Central memory CD4-positive, alpha-beta T cell (primary cell): Measurements from ENCODE around the gene MNAT1.
"Not testable (repeated sequence)": the region's sequence is repeated elsewhere in the genome, so short reads cannot be mapped to it uniquely, and the experiment has no call there.

ENCODE experiments used
- DNase-seq: peaks from one replicate; pipeline ENCODE4 v3.0.0; 2022
- total RNA-seq, 3 experiments: gene quantifications; one replicate each; lab custom pipeline; 2026; lab: John Stamatoyannopoulos, UW

MNAT1 gene
- total RNA-seq: 9.4 to 24.2 (median 13.9) reads per million in 3 experiments

GRCh38 chr14:60734465-60735242 is at the start of gene MNAT1:
Gene MNAT1 (plus strand): TSS chr14:60734761. CDS start chr14:60734863, 102 bp downstream.
- DNase-seq: peak; percentile 66

- no peak for DNase-seq
Measured at GRCh38 chr14:60686865-60687264, 47.7 kb upstream of the MNAT1 start.

DNA sequence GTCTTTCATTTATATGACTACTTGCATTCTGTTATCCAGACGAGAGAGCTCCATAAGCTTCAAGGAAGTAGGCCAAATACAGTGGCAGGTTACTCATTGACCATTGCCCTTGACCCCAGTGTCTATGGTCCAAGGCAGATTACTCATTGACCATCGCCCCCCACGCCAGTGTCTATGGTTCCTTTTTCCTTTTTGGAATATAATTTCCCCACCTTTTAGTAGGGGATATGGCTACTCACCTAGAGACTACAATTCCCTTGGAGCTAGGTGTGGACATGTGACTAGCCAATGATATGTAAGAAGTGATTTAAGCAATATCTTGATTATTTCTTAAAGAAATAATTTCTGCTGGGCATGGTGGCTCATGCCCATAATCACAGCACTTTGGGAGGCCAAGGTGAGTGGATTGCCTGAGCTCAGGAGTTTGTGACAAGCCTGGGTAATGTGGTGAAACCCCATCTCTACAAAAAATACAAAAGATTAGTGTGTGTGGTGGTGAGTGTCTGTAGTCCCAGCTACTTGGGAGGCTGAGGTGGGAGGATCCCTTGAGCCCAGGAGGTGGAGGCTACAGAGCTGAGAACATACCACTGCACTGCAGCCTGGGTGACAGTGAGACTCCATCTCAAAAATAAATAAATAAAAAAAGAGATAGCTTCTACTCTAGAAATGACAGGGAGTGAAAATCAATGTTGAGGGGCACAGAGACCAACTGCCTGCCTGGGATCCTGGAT is 43.0 kb upstream of the MNAT1 start:
- DNase-seq: no peak

DNA sequence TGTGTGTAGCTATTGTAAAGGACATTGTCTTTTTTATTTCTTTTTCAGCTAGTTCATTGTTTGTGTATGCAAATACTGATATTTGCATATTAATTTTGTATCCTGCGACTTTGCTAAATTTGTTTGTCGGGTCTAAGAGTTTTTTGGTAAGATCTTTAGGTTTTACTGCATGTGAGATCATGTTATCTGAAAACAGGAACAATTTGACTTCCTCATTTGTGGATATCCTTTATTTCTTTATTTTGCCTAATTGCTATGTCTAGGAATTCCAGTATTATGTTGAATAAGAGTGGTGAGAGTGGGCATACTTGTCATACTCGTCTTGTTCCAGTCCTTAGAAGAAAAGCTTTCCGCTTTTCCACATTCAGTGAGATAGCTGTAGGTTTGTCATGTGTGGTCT is 39.2 kb upstream of the MNAT1 start:
- no peak for DNase-seq

DNA sequence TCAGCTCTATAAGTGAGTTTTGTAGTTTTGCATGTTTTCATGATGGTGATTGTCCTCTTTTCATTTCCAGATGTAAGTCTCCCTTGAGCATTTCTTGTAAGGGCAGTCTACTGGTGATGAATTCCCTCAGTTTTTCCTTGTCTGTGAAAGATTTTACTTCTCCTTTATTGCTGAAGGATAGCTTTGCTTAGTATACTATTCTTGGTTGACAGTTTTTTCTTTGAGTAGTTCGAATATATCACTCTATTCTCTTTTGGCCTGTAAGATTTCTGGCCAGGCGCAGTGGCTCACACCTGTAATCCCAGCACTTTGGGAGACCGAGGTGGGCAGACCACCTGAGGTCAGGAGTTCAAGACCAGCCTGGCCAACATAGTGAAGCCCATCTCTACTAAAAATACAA is 34.0 kb upstream of the MNAT1 start:
- DNase-seq: no peak

DNA sequence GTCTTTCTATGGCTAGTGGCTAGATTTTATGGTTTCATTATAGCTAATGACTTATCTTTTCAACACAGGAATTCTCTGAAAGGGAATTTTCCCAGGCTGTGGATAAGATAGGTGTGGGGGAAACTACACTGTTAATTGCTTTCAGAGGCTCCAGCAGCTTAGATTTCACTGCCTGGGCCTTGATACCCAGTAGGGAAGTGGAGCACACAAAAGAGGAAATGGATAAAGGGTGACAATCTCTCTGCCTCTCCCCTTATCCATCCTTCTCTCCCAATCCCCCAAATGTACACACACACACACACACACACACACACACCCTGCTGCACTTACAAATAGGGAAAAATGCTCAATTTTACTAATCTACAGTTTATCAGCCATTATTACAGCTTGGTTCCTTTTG is 29.5 kb upstream of the MNAT1 start:
- DNase-seq: no peak

DNA sequence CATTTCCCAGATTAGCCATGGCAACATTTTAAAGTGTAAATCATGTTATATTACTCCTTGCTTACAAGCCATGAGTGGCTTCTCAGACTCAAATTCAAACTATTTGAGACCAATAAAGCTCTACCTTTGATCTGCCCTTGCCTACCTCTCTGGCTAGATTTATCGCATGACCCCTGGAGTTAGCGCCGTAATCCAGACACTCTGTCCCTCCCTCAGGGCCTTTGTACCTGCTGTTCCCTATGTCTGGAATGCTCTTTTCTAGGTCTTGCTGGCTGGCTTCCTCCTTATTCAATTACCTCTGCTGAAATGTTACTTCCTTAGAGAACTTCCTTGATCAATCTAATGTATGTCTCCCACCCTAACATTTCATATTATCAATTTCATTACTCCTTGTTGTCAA is 26.7 kb upstream of the MNAT1 start:
- DNase-seq: no peak

GRCh38 chr14:60710494-60710893 is 24.1 kb upstream of the MNAT1 start:
- no peak for DNase-seq

DNA sequence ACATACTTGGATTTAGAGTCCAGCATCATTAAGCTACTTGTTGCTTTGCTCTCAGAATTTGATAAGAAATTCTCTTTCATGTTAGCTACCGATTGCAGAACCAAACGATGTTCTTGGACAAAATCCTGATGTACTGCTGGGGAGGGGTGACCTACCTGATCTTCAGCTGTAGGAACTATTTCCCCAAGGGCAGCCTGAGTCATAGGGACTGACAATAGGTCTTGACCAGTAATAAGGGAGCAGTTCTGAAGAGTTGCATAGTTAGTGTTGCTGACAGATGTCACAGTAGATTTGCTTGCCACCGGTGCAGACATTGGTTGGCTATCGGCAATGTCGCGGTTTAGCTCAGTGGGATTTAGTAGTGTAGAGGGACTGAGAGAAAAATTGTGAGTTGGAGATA is 21.0 kb upstream of the MNAT1 start:
- DNase-seq: no peak

- DNase-seq: no peak
Measured at GRCh38 chr14:60720391-60720790, 14.2 kb upstream of the MNAT1 start.

DNA sequence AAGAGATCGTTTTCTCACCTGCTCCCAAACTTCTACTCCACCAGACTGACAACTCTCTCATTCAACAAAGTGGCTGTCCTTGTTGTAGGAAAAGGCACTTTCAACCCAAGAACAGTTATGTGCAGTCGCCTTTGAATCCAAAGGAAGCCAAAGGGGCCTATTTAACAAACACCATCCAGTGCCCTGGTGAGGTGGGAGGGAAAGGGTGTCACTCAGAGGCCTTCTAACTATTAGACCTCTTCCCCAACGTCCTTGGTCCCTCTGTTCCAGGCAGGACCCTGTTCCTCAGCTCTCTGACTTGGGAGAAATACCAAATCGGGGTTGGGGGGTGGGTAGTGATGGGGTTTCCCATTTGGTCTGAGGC is 13.6 kb upstream of the MNAT1 start:
- no peak for DNase-seq

DNA sequence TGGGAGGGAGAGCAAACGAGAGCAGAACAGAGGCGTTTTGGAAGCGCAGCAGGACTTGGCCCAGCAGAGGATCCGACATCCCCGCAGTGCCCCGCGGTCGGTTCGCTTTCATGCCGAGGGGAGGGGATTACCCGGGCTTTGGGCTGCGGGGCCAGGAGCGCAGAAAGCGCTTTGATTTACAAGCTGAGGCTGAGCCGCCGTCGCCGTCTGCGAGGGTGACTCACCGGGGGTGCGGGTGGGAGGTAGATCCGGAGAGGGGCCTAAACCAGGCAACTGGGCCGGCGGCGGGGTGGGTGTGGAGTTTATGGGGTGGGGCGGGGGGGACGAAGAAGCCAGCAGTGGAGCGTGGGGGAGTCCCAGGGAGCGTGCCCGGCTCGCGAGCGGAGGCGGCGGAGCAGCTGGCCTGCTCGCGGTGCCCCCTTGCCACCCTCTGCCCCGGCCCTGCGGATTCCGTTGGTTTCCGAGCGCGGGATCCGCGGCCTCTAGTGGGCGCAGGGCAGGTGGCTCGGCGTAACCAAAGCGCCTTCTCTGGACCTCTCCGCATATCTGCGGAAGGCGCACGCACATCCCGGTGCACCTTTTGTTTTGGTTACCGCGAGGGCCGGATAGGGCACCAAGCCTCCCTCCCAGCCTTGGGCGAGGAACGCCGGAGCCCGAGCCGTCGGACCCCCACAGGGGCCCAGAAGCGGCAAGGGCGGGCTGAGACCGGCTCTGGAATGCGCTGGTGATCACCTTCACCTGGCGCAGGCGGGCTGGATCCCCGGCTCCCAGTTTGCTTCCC is 13.0 kb upstream of the MNAT1 start:
- DNase-seq: peak; percentile 22

DNA sequence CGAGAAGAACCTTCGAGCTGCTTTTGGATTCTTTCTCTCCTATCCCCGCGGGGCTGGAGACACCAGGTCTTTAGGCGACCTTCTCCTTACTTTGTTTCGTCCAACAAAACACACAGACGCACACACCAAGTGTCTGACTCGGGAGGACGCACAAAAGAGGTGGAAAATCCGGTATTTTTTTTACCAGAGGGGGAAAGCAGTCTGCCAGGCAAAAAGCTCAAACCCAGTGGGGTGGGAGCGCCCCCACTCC is 12.5 kb upstream of the MNAT1 start:
- DNase-seq: no peak

DNA sequence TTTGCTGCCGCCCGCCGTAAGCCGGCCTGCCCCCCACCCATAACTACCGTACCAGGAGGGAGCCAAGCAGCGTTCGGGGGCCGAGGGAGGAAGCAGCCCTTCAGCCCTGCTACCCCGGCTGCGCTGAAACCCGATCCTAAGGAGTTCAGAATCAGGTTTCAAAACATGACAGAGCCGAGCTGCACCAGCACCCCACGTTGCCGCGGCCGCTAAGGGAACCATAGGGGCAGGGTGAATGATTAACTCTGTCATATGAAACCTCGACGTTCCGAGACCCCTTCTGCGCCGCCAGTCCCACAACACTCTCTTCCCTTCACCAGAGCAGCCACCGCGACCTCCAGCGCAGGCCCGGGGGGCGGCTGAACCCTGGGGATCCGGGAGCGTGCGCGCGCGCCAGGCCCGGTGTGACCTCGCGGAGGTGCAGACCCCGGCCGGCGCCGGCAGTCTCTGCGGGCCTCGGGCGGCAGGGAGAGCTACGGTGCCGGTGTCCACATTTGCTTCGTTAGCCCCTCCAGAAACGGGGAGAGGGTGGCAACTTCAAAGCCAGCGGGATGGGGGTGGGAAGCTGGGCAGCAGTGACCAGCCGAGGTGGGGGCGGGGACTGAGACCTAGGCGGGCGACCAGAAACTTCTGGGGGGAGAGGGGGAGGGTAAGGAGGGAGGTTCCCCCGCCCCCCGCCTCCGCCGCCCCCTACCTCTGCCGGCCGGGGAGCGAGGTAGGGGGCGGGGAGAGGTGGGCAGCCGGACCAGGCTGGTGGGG is 12.0 kb upstream of the MNAT1 start:
- DNase-seq: peak; percentile 2

DNA sequence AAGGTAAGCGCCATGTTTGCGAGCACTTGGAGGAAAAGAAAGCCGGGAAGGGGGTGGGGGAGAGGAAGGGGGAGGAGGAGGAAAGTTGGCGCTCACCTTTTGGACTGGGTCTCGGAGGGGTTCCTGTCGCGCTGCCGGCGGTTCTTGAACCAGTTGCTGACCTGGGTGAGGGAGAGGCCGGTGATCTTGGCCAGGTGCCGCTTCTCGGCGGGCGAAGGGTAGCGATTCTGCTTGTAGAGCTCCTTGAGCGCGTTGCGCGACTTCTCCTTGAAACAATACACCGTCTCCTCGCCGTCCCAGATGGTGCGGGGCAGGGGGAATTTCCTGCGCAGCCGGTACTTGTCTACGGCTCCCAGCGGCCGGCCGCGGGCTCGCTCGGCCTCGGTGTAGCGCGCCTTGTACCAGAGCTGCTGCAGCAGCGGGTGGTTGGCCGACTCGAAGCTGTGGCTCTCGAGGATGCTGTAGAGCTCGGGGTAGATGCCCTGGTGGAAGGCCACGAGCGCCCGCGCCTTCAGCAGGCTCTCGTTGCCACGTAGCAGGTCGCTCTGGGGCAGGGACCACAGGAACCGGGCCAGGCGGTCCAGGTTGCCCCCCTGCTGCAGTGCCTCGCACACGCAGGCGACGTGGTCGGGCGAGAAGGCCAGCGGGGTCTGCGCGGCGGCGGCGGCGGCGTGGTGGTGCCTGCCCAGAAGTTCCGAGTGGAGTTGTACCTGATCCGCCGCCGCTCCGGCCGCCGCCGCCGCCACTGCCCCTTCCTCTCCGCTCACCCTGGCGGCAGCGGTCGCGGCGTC is 11.2 kb upstream of the MNAT1 start:
- DNase-seq: peak; percentile 13

DNA sequence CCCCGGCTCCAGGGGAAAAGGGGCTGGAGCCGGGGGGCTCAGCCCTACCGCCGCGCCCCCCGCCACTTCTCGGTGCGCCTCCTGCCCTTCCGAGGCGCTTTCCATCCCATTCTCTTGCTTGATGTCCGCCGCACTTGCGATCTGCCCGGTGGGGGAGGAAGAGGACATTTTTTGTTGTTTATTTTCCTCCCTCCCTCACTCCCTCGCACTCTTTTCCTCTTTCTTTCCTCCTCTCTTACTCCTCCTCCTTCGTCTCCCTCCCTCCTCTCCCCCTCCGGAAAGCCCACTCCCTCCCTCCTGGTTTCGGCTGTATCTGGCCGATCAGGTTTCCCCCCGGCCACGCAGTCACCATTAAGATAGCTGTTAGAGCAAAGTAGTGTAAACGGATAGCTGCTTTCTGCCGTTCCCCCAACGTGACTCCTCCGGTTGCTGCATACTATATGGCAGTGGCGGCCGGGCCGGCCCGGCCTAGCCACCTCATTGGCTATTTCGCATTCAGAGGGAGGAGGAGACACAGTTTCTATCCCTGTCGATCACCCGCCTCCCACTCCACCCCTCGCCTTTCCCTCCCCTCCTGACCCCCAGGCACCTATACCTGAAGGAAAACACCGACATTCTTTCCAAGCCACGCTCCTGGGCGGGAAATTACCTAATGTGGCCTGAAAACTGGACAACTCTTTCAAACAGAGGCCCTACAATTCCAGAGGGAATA is 10.5 kb upstream of the MNAT1 start, which contains the start of gene SIX4:
SIX4 (minus strand) TSS at position 445 of the 712 bp plus-strand sequence; CDS start at position 168, 277 bp downstream.
- DNase-seq: no peak

DNA sequence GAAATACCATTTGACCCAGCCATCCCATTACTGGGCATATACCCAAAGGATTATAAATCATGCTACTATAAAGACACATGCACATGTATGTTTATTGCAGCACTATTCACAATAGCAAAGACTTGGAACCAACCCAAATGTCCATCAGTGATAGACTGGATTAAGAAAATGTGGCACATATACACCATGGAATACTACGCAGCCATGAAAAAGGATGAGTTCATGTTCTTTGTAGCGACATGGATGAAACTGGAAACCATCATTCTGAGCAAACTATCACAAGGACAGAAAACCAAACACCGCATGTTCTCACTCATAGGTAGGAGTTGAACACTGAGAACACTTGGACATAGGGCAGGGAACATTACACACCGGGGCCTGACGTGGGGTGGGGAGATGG is 3.3 kb upstream of the MNAT1 start:
- not testable (repeated sequence) for DNase-seq

DNA sequence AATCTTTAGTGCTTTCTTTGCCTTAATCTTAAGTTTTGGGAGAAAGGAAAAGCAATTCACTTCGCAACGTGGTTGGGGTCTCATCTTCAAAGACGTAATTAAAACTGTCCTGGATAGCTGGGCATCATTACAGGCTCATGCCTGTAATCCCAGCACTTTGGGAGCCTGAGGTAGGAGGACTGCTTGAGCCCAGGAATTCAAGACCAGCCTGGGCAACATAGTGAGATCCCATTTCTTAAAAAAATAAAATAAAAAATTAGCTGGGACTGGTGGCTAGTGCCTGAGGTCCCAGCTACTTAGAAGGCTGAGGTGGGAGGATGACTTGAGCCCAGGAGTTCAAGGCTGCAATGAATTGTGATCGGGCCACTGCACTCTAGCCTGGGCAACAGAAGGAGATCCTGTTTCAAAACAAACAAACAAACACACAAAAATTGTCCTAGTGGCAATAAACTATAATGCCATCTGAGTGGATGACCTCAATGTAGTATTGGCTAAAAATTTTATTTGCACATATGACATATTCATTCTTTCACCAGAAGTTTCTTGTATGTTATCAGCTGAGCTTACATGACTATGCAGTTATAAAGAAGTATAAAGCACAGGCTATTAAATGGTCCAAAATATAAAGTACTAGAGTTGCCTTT is 1.6 kb upstream of the MNAT1 start:
- no peak for DNase-seq

GRCh38 chr14:60735416-60735815 is 855 bp downstream of the MNAT1 start:
- DNase-seq: no peak

- DNase-seq: no peak
Measured at GRCh38 chr14:60736494-60736893, 1.9 kb downstream of the MNAT1 start.
